Stimulated activated naive CD8-positive, alpha-beta T cell treated with anti-CD3 and anti-CD28 coated beads, Interleukin-15, amount 100 ng/mL, for 72 hours (primary cell): ENCODE data around the gene OR2V1.
"Not testable (repeated sequence)": the region's sequence is repeated elsewhere in the genome, so short reads cannot be mapped to it uniquely, and the experiment has no call there.

Experiments used
- ATAC-seq: fragments of 150-1000 bp; cut with Tn5 transposase; 2 replicates; pipeline ENCODE4 v1.10.0; 2021; ENCODE audit warnings: mild to moderate bottlenecking, moderate library complexity
- DNase-seq, 2 donors: peaks; one replicate each; pipeline ENCODE4 v3.0.0; 2021 to 2022
- H3K27ac Mint-ChIP-seq, 2 donors: one replicate each; pipeline ENCODE4 v1.8.0; 2022; ENCODE audit warnings: mild to moderate bottlenecking in 2 of 2, mixed read lengths in 2 of 2, moderate library complexity in 2 of 2
- H3K27me3 Mint-ChIP-seq: one replicate; pipeline ENCODE4 v1.8.0; 2022; ENCODE audit warnings: mixed read lengths
- H3K4me1 Mint-ChIP-seq: one replicate; pipeline ENCODE4 v1.8.0; 2022; ENCODE audit warnings: mild to moderate bottlenecking, mixed read lengths
- H3K4me3 Mint-ChIP-seq, 2 donors: one replicate each; pipeline ENCODE4 v1.8.0; 2022; ENCODE audit warnings: mild to moderate bottlenecking in 2 of 2, mixed read lengths in 2 of 2, moderate library complexity in 1 of 2
- H3K9me3 Mint-ChIP-seq, 2 donors: one replicate each; pipeline ENCODE4 v1.8.0; 2022; ENCODE audit warnings: mixed read lengths in 2 of 2

Gene OR2V1

GRCh38 chr5:181130832-181131496 is at the start of gene OR2V1:
OR2V1 (minus strand) TSS chr5:181131169; CDS start chr5:181125304, 5,865 bp downstream.
- H3K4me3 Mint-ChIP-seq: no peak within 1 kb of the TSS
- no peaks in the 10 kb centered on the region for H3K4me1 Mint-ChIP-seq
- peaks cover 0 to 6% of the 10 kb centered on the region in 2 donors for H3K9me3 Mint-ChIP-seq
- DNase-seq (no peak), ATAC-seq (no peak)
- H3K27ac Mint-ChIP-seq: no peak within 1 kb of the TSS
- H3K27me3 Mint-ChIP-seq: peaks cover 73% of the 10 kb centered on the region

GRCh38 chr5:181177559-181177958 is 46.6 kb upstream of the OR2V1 start:
- ATAC-seq, H3K9me3 Mint-ChIP-seq, H3K27me3 Mint-ChIP-seq, DNase-seq, H3K4me3 Mint-ChIP-seq: not testable (repeated sequence)
- Mint-ChIP-seq H3K4me1 (peaks cover 43% of the 10 kb centered on the region), H3K27ac (peak overlapping the region in 1 of 2 donors; percentile 94)

GRCh38 chr5:181176254-181176952 is 45.4 kb upstream of the OR2V1 start:
- H3K4me1 Mint-ChIP-seq: peaks cover 42% of the 10 kb centered on the region
- DNase-seq (peak in 1 of 2 donors; percentile 36), ATAC-seq (no peak)
- no peak overlapping the region for H3K4me3 Mint-ChIP-seq
- no peak overlapping the region for H3K27ac Mint-ChIP-seq
- no peaks in the 10 kb centered on the region for H3K27me3 Mint-ChIP-seq
- H3K9me3 Mint-ChIP-seq: no peaks in the 10 kb centered on the region

- Mint-ChIP-seq H3K27me3 (peaks cover 16% of the 10 kb centered on the region), H3K4me3 (peak overlapping the region; percentile 97), H3K27ac (peak overlapping the region; percentile 97), H3K4me1 (peaks cover 59% of the 10 kb centered on the region), H3K9me3 (no peaks in the 10 kb centered on the region)
- ATAC-seq (peak; percentile 87), DNase-seq (peak; percentile 79 to 85)
Observed at GRCh38 chr5:181173420-181174342, 42.7 kb upstream of the OR2V1 start.

- Mint-ChIP-seq H3K9me3 (no peaks in the 10 kb centered on the region), H3K4me3 (peak overlapping the region; percentile 97), H3K27me3 (peaks cover 16% of the 10 kb centered on the region), H3K4me1 (peaks cover 66% of the 10 kb centered on the region), H3K27ac (peak overlapping the region; percentile 97)
- ATAC-seq (peak; percentile 68), DNase-seq (no peak)
Observed at GRCh38 chr5:181173027-181173419, 42.1 kb upstream of the OR2V1 start.

GRCh38 chr5:181171782-181172181 is 40.8 kb upstream of the OR2V1 start:
- Mint-ChIP-seq H3K9me3 (no peaks in the 10 kb centered on the region), H3K27ac (peak overlapping the region in 1 of 2 donors; percentile 57), H3K4me3 (peak overlapping the region; percentile 97), H3K27me3 (peaks cover 16% of the 10 kb centered on the region), H3K4me1 (peaks cover 74% of the 10 kb centered on the region)
- DNase-seq: no peak
- ATAC-seq: no peak

- Mint-ChIP-seq H3K4me1 (peaks cover 79% of the 10 kb centered on the region), H3K27ac (no peak overlapping the region), H3K4me3 (peak overlapping the region; percentile 14 to 93), H3K9me3 (no peaks in the 10 kb centered on the region), H3K27me3 (peaks cover 16% of the 10 kb centered on the region)
- ATAC-seq: no peak
- DNase-seq: no peak
Observed at GRCh38 chr5:181170996-181171395, 40.0 kb upstream of the OR2V1 start.

- peak overlapping the region in 1 of 2 donors; percentile 96 for H3K27ac Mint-ChIP-seq
- no peak for ATAC-seq
- H3K27me3 Mint-ChIP-seq: peaks cover 16% of the 10 kb centered on the region
- DNase-seq: no peak
- peak overlapping the region; percentile 78 to 93 for H3K4me3 Mint-ChIP-seq
- peaks cover 86% of the 10 kb centered on the region for H3K4me1 Mint-ChIP-seq
- no peaks in the 10 kb centered on the region for H3K9me3 Mint-ChIP-seq
Observed at GRCh38 chr5:181170237-181170825, 39.4 kb upstream of the OR2V1 start.

- H3K27ac Mint-ChIP-seq: peak overlapping the region in 1 of 2 donors; percentile 96
- DNase-seq: peak; percentile 78 to 87
- peaks cover 92% of the 10 kb centered on the region for H3K4me1 Mint-ChIP-seq
- ATAC-seq: peak; percentile 61
- H3K9me3 Mint-ChIP-seq: not testable (repeated sequence)
- H3K27me3 Mint-ChIP-seq: peaks cover 16% of the 10 kb centered on the region
- H3K4me3 Mint-ChIP-seq: peak overlapping the region; percentile 78 to 93
Observed at GRCh38 chr5:181169459-181170236, 38.7 kb upstream of the OR2V1 start.

- Mint-ChIP-seq H3K27ac (peak overlapping the region; percentile 35 to 88), H3K4me1 (peaks cover 94% of the 10 kb centered on the region), H3K9me3 (no peaks in the 10 kb centered on the region), H3K27me3 (peaks cover 16% of the 10 kb centered on the region), H3K4me3 (peak overlapping the region; percentile 78 to 93)
- ATAC-seq: no peak
- DNase-seq: no peak
Observed at GRCh38 chr5:181168595-181169118, 37.7 kb upstream of the OR2V1 start.

- ATAC-seq: no peak
- peak; percentile 53 to 54 for DNase-seq
- H3K9me3 Mint-ChIP-seq: no peaks in the 10 kb centered on the region
- H3K4me3 Mint-ChIP-seq: peak overlapping the region; percentile 47 to 65
- peaks cover 94% of the 10 kb centered on the region for H3K4me1 Mint-ChIP-seq
- peaks cover 16% of the 10 kb centered on the region for H3K27me3 Mint-ChIP-seq
- peak overlapping the region in 1 of 2 donors; percentile 14 for H3K27ac Mint-ChIP-seq
Observed at GRCh38 chr5:181167814-181168488, 37.0 kb upstream of the OR2V1 start.

GRCh38 chr5:181166812-181167733 is 36.1 kb upstream of the OR2V1 start:
- DNase-seq (no peak), ATAC-seq (peak; percentile 17)
- H3K4me1 Mint-ChIP-seq: peaks cover 92% of the 10 kb centered on the region
- H3K9me3 Mint-ChIP-seq: no peaks in the 10 kb centered on the region
- peak overlapping the region in 1 of 2 donors; percentile 65 for H3K4me3 Mint-ChIP-seq
- peaks cover 16% of the 10 kb centered on the region for H3K27me3 Mint-ChIP-seq
- H3K27ac Mint-ChIP-seq: peak overlapping the region in 1 of 2 donors; percentile 87
